KBM-7 (cell line): ENCODE measurements around the gene WDR20.

ENCODE experiments used
- DNase-seq: peaks from one replicate; pipeline ENCODE4 v3.0.0-alpha.2; 2015
- in situ Hi-C: fragments of 300-500 bp; cut with MboI; formaldehyde crosslinking; loops from 2 replicates; pipeline ENCODE4 v1.14.3; 2020; ENCODE audit warnings: low sequenced_read_pairs, low pct_unique_long_range_greater_than_20kb, mixed read lengths

WDR20 gene

GRCh38 chr14:102250636-102251035, 110.9 kb downstream of the WDR20 start:
- in situ Hi-C loops, result no loop called here

DNA sequence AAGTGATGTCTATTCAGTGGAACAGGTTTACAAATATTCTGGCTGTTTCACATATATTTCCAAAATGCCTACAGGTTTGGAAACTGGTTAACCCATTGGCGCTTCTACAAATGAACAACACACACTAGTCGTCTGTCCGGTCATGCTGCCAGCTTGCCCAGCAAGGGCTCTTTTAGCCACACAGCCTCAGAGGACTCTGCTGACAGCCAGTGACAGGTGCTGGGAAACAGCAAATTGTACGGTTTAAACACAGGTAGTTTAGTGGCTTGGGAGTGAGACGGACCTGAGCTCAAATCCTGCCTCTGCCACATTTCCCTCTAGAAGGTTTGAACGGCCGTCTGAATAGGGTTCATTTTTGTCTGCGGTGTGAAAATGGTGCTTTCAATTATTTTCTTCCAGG, 111.5 kb downstream of the WDR20 start:
- DNase-seq, result no peak
- in situ Hi-C loops, result no loop called here

More at GRCh38 chr14:102250636-102251035, 110.9 kb downstream of the WDR20 start:
- DNase-seq, result no peak

DNA sequence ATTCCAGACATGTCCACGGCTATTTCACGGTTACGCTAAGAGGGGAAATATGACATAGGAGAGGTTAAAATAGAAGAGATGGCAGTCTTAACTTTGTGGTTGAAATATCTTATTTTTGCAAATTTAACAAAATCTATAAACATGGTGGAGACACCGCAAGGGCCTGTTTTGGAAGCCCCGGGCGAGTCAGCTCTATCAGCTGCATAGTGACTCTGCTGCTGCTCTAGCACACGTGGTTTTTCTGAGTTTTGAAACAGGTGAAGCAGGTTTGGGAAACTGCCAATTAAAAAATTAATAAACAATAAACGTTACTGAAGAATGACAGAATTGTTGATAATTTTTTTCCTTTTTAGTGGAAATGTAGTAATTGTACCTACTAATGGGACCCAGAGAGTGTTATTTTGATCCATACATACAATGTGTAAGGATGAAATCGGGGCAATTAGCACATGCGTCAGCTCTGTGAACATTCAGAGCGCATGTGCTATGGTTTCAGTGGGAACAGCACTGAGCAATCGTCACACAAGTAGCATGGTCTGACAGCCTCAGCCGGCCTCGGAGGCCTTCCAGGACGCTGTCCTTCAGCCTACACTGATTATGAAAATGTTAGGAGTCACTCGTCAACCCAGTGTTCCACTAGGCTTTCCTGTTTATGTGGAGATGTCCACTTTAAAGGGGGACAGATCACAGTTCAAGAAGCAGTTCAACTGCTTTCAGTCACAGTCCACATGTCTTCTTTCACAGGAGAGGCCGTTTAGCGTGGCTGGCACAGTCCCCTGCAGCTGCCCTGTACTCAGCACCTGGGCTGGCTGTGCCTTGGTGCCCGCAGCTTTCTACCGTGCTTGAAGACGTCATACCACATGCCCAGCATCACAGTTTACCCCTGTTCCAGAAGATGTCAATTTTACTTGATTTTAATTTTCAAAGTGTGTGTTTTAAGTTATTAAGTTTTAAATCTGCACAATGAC, 113.4 kb downstream of the WDR20 start:
- in situ Hi-C loops, result no loop called here
- DNase-seq, result no peak

DNA sequence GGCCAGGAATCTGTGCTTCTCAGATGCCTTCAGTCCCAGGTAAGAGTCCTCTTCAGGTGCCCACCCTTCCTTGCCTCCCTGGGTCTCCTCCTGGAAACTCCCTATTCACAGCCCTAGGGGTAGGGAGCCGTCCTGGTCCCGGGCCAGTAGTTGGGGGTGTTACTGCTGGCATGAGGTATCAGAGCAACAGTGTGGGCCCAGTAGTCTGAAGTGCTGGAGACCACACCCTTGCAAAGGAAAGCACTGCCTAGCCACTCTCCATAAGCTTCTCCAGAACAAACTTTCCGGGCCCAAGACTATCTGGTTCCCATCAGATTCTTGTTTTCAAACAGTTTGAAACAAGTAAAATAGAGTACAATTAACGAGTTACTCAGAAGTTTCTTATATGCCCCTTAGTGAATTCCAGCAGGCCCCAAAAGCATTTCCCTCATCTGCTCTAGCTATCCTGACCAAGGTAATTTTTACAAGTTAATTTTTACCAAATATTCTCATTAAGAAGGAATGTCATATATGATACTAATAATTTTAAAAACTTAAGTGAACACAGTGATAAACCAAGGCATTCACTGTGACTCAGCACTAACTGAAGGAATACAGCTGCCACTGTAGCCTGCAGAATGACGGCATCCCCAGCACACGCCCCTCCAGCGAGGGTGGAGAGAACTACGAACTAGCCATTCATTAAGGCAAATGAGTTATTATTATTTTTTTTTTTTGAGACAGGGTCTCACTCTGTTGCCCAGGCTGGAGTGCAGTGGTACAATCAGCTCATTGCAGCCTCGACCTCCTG, 115.9 kb downstream of the WDR20 start:
- DNase-seq, result no peak
- in situ Hi-C loops, result no loop called here

GRCh38 chr14:102256716-102257115, 117.0 kb downstream of the WDR20 start:
- no peak for DNase-seq
- in situ Hi-C loops, result no loop called here

DNA sequence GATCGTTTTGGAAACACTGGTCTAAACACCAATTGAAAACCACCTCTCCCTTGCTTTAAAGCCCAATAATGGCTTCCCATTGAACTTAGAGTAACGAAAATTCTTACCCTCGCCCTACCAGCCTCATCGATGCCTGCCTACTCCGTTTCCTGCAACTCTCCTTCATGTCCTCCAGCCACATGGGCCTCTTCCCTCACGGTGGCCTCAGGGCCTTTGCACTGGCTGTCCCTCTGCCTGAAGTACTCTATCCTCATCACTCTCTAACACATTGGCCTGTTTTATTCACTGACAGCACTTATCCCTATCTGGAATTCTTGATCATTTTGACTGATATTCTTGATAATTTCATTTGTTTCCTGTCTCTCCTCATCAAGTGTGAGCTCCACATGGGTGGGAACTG, 118.4 kb downstream of the WDR20 start:
- in situ Hi-C loops, result no loop called here
- DNase-seq, result no peak
